Measurements from ENCODE around the gene MGAT5. TPM values are rescaled to one million over a fixed set of nuclear protein-coding genes. Genes with fewer than 3 reads are reported as not detected.

MGAT5 gene
- total RNA-seq, 4 donors from 2014 or later, result 32.4 to 65.9 (median 46.6) TPM

DNA sequence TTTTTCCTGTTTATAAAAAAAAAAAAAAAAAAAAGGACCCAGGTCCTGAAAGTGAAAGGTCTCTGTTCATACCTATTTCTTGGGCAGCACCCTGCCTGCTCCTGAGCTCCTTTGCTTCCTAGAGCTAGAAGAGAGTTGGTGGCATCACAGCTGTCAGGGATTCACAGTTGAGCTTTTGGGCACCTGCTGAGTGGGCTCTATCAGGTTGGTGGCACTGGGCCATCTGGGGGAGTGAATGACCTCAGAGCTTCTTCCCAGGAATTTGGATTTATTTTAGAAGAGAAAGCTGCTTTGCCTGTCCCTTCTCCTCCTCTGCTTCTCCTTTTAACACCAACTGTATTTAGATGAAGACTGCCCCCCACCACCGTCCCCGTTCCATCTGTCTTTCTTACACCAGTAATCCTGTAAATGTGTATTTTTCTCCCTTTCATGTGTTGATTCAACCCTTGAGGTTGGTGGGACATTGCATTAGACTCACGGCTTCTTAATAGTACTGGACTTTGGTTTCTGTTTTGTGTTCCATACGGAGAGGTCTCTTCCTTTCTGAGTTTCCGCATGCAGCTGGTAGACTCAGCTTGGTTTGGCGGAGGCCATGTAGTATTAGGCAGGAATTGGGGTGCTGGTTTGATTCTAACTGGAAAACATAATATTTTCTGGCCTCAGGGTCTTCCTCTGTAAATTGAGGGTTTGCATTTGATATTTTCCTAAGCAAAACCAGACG is 7.6 kb upstream of the MGAT5 start:
- Histone ChIP-seq H3K4me1 (peaks cover 0 to 30% (median 0%) of the 10 kb centered on the region in 3 donors), H3K27ac (no peak overlapping the region), H3K36me3 (no peaks in the 10 kb centered on the region), H3K9me3 (no peaks in the 10 kb centered on the region), H3K4me3 (no peak overlapping the region), H3K27me3 (no peaks in the 10 kb centered on the region)
- 59 to 64% methylated on average over 4 to 5 of the region's 7 CpGs for WGBS, 2 donors (ENCODE audit: low coverage in 1 of 2)
- TF ChIP-seq POLR2AphosphoS5 (IDR thresholded peaks at IDR 0.05) (no peak), EP300 (IDR thresholded peaks at IDR 0.05) (no peak), POLR2A (IDR thresholded peaks at IDR 0.05) (no peak)
- TF ChIP-seq, protein P1, sequence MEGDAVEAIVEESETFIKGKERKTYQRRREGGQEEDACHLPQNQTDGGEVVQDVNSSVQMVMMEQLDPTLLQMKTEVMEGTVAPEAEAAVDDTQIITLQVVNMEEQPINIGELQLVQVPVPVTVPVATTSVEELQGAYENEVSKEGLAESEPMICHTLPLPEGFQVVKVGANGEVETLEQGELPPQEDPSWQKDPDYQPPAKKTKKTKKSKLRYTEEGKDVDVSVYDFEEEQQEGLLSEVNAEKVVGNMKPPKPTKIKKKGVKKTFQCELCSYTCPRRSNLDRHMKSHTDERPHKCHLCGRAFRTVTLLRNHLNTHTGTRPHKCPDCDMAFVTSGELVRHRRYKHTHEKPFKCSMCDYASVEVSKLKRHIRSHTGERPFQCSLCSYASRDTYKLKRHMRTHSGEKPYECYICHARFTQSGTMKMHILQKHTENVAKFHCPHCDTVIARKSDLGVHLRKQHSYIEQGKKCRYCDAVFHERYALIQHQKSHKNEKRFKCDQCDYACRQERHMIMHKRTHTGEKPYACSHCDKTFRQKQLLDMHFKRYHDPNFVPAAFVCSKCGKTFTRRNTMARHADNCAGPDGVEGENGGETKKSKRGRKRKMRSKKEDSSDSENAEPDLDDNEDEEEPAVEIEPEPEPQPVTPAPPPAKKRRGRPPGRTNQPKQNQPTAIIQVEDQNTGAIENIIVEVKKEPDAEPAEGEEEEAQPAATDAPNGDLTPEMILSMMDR (IDR thresholded peaks at IDR 0.05), result no peak
- ATAC-seq, result no peak

DNA sequence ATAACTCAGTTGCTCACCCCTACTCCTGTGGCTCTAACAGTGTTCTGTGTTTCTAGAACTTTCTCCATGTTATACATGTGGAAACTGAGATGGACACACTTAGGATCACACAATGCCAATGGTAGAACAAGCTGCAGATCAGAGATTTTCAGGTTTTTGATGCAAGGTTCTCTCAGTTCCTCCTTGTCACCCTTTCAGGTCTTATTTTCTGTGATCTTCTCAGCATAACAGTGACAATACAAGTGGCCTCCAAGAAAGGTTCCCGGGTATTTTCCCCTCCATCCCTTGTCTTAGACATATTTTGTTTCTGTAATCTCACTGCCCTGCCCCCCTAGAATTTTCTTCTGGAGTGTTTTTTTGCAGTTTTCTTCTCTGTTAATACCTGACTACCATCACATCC is 6.2 kb upstream of the MGAT5 start:
- Histone ChIP-seq H3K4me1 (peaks cover 0 to 30% (median 0%) of the 10 kb centered on the region in 3 donors), H3K36me3 (no peaks in the 10 kb centered on the region), H3K27ac (no peak overlapping the region), H3K9me3 (no peaks in the 10 kb centered on the region), H3K4me3 (no peak overlapping the region), H3K27me3 (no peaks in the 10 kb centered on the region)
- WGBS, 2 donors (ENCODE audit: low coverage in 1 of 2), result 89 to 100% methylated on average over 1 of the region's 1 CpG
- TF ChIP-seq, protein P1 (IDR thresholded peaks at IDR 0.05), result no peak
- no peak for TF ChIP-seq POLR2A (IDR thresholded peaks at IDR 0.05)
- TF ChIP-seq POLR2AphosphoS5 (IDR thresholded peaks at IDR 0.05), result no peak
- no peak for TF ChIP-seq EP300 (IDR thresholded peaks at IDR 0.05)
- no peak for ATAC-seq

DNA sequence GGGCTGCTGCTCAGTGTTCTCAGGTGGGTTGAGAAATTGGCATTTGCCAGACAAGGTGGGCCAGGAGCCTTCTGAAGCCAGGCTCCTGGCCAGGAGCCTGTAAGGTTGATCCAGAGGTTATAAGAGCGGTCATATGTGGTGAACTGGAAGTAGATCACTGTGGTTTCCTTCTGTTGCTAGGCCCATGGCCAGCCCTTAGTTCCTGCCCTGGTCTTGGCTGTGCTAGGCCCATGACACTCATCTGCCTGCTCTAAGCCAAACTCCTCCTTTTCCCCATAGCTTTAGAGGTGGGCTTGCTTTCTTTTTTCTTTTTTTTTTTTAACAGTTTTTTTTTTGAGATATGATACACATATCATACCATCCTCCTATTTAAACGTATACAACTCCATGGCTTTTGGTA is 5.0 kb upstream of the MGAT5 start:
- H3K4me3 ChIP-seq, result no peak overlapping the region
- WGBS, 2 donors (ENCODE audit: low coverage in 1 of 2), result 88 to 100% methylated on average over 1 of the region's 2 CpGs
- H3K4me1 ChIP-seq, result peaks cover 0 to 35% (median 4%) of the 10 kb centered on the region in 3 donors
- H3K36me3 ChIP-seq, result no peaks in the 10 kb centered on the region
- no peaks in the 10 kb centered on the region for H3K27me3 ChIP-seq
- TF ChIP-seq EP300 (IDR thresholded peaks at IDR 0.05) (no peak), POLR2A (IDR thresholded peaks at IDR 0.05) (no peak), POLR2AphosphoS5 (IDR thresholded peaks at IDR 0.05) (no peak)
- TF ChIP-seq, protein P1 (IDR thresholded peaks at IDR 0.05), result no peak
- no peak for ATAC-seq
- no peak overlapping the region for H3K27ac ChIP-seq
- no peaks in the 10 kb centered on the region for H3K9me3 ChIP-seq

DNA sequence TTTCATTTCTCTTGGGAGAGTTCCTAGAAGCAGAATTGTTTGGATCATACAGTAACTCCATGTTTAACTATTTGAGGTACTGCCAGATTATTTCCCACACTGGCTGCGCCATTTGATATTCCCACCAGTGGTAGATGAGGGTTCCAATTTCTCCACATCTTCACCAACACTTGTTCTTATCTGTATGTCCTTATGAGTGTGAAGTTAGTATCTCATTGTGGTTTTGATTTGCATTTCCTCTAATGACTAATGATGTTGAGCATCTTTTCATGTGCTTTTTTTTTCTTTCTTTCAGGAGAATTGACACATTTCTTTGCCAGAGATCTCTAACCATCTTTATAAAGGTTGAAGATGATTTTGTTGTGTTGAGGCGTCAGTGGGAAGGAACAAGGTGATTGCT is 4.1 kb upstream of the MGAT5 start:
- Histone ChIP-seq H3K27ac (no peak overlapping the region), H3K4me3 (no peak overlapping the region), H3K36me3 (peaks cover 0 to 7% of the 10 kb centered on the region in 2 donors), H3K4me1 (peaks cover 0 to 35% (median 7%) of the 10 kb centered on the region in 3 donors), H3K27me3 (no peaks in the 10 kb centered on the region), H3K9me3 (no peaks in the 10 kb centered on the region)
- WGBS, 2 donors (ENCODE audit: low coverage in 1 of 2), result 83 to 100% methylated on average over 1 to 2 of the region's 2 CpGs
- no peak for TF ChIP-seq POLR2A (IDR thresholded peaks at IDR 0.05)
- TF ChIP-seq EP300 (IDR thresholded peaks at IDR 0.05), result no peak
- no peak for TF ChIP-seq POLR2AphosphoS5 (IDR thresholded peaks at IDR 0.05)
- TF ChIP-seq, protein P1 (IDR thresholded peaks at IDR 0.05), result no peak
- no peak for ATAC-seq

DNA sequence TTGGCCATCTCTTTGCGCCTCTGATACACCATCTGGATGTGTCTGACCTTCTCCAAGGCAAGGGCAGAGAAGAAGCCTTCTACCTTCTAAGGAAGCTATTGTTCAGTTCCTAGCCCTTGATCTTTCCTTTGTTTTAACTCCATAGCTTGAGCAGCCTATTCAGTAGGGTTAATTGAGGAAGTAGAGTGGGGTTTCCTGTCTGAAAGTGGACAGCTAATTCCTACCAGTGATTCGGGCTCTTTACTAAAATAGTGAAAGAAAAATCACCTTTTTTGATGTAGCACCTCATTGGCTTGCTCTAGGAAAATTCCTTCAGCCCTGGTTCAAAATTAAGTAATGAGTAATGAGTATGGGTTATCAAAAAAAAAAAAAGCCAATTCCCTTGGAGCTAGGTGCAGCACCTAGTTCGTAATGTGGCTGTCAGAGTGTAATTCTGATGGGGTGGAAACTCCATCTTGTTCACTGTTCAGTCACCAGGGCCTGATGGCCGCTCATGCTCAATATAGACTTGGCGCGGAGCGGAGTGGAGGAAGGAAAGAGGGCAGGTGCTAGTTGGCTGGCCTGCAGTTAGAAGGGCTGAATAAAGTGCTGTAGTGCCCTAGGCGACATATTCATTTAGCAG is 2.9 kb upstream of the MGAT5 start:
- TF ChIP-seq, protein P1 (IDR thresholded peaks at IDR 0.05), result no peak
- TF ChIP-seq POLR2A (IDR thresholded peaks at IDR 0.05) (no peak), POLR2AphosphoS5 (IDR thresholded peaks at IDR 0.05) (no peak), EP300 (IDR thresholded peaks at IDR 0.05) (no peak)
- Histone ChIP-seq H3K27me3 (no peaks in the 10 kb centered on the region), H3K27ac (no peak overlapping the region), H3K9me3 (no peaks in the 10 kb centered on the region), H3K4me1 (peaks cover 0 to 28% (median 9%) of the 10 kb centered on the region in 3 donors), H3K36me3 (peaks cover 0 to 7% of the 10 kb centered on the region in 2 donors), H3K4me3 (no peak overlapping the region)
- 82 to 83% methylated on average over 7 to 8 of the region's 8 CpGs for WGBS, 2 donors (ENCODE audit: low coverage in 1 of 2)
- no peak for ATAC-seq
